ENCODE measurements around the gene HRK.

The HRK gene

DNA sequence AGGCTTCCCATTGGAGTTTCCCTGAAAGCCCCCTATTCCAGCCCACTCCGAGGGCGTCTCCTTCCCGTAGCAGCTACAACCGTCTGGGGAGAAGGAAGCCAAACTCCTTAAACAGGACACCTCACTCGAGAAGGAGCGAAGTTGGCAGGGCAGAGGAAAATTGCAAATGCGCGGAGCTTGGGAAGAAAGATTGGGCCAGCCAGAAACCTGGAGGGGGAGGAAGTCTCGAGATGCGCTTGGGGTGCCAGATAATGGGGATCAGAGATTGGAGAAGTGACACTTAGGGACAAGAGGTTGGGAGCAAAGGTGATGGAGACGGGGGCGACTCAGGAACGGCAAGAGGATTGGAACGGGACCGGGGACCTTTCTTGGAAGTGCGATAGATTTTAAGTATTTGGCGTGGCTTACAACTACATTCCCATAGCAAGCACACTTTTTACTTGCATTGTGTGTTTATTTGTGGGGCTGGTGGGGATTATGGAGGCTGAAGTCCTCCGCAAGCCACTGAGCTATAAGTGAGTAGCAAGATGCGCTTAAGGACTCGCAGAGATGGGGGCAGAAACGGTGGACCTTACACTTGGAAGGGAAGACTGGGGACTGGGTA lies 926 bp downstream of the HRK start:
- Histone ChIP-seq H3K4me1 (ENCODE audit: control extremely low read depth in 1 of 4, control insufficient read depth in 4 of 4, insufficient read depth in 4 of 4, low read length in 3 of 4) (peaks cover 0 to 39% (median 32%) of the 10 kb centered on the region in 4 experiments), H3K4me3 (ENCODE audit: control insufficient read depth in 1 of 7, extremely low read depth in 1 of 7, insufficient read depth in 4 of 7, low read depth in 2 of 7, low read length in 6 of 7) (peak overlapping the region in 6 of 7 experiments; percentile 31 to 66 (median 42)), H3K27ac (ENCODE audit: insufficient read depth in 1 of 2, low read depth in 1 of 2, low read length in 2 of 2, poor library complexity in 1 of 2, severe bottlenecking in 2 of 2) (no peak overlapping the region), H3K9me3 (ENCODE audit: control extremely low read depth in 1 of 5, control insufficient read depth in 4 of 5, insufficient read depth in 2 of 5, low read depth in 1 of 5, low read length in 4 of 5) (peaks cover 0 to under 1% (median 0%) of the 10 kb centered on the region in 5 experiments), H3K27me3 (replicated peaks in 2 of 5; ENCODE audit: control insufficient read depth in 4 of 5, insufficient read depth in 5 of 5, low read length in 4 of 5) (peaks cover 6 to 96% (median 44%) of the 10 kb centered on the region in 5 experiments), H3K36me3 (ENCODE audit: control insufficient read depth in 4 of 4, insufficient read depth in 4 of 4, low read length in 3 of 4) (no peaks in the 10 kb centered on the region)
- 7% methylated on average over 12 of the region's 21 CpGs for WGBS (ENCODE audit: insufficient coverage)
- CTCF ChIA-PET: interaction anchor here (1.2 kb wide), 1 partner anchor 176 kb away, joined by 3 read pairs; no protein-coding TSS in a partner anchor
- POLR2A ChIA-PET: no interaction called here
- peak in 1 of 3 donors; percentile 32 for DNase-seq

GRCh38 chr12:116879509-116880212 lies 1.6 kb downstream of the HRK start:
- Histone ChIP-seq H3K27me3 (replicated peaks in 2 of 5; ENCODE audit: control insufficient read depth in 4 of 5, insufficient read depth in 5 of 5, low read length in 4 of 5) (peaks cover 12 to 98% (median 46%) of the 10 kb centered on the region in 5 experiments), H3K4me3 (ENCODE audit: control insufficient read depth in 1 of 7, extremely low read depth in 1 of 7, insufficient read depth in 4 of 7, low read depth in 2 of 7, low read length in 6 of 7) (peak overlapping the region in 4 of 7 experiments; percentile 23 to 64 (median 48)), H3K9me3 (ENCODE audit: control extremely low read depth in 1 of 5, control insufficient read depth in 4 of 5, insufficient read depth in 2 of 5, low read depth in 1 of 5, low read length in 4 of 5) (peaks cover under 1 to 6% (median 2%) of the 10 kb centered on the region in 5 experiments), H3K27ac (ENCODE audit: insufficient read depth in 1 of 2, low read depth in 1 of 2, low read length in 2 of 2, poor library complexity in 1 of 2, severe bottlenecking in 2 of 2) (no peak overlapping the region), H3K4me1 (ENCODE audit: control extremely low read depth in 1 of 4, control insufficient read depth in 4 of 4, insufficient read depth in 4 of 4, low read length in 3 of 4) (peaks cover 0 to 39% (median 32%) of the 10 kb centered on the region in 4 experiments), H3K36me3 (ENCODE audit: control insufficient read depth in 4 of 4, insufficient read depth in 4 of 4, low read length in 3 of 4) (no peaks in the 10 kb centered on the region)
- ChIA-PET CTCF (interaction anchor here (0.6 to 1.2 kb wide), 2 partner anchors 18 to 176 kb away, joined by 3 read pairs; no protein-coding TSS in a partner anchor), POLR2A (no interaction called here)
- 4% methylated on average over 37 of the region's 52 CpGs for WGBS (ENCODE audit: insufficient coverage)
- DNase-seq: peak in 2 of 3 donors; percentile 25 to 40

DNA sequence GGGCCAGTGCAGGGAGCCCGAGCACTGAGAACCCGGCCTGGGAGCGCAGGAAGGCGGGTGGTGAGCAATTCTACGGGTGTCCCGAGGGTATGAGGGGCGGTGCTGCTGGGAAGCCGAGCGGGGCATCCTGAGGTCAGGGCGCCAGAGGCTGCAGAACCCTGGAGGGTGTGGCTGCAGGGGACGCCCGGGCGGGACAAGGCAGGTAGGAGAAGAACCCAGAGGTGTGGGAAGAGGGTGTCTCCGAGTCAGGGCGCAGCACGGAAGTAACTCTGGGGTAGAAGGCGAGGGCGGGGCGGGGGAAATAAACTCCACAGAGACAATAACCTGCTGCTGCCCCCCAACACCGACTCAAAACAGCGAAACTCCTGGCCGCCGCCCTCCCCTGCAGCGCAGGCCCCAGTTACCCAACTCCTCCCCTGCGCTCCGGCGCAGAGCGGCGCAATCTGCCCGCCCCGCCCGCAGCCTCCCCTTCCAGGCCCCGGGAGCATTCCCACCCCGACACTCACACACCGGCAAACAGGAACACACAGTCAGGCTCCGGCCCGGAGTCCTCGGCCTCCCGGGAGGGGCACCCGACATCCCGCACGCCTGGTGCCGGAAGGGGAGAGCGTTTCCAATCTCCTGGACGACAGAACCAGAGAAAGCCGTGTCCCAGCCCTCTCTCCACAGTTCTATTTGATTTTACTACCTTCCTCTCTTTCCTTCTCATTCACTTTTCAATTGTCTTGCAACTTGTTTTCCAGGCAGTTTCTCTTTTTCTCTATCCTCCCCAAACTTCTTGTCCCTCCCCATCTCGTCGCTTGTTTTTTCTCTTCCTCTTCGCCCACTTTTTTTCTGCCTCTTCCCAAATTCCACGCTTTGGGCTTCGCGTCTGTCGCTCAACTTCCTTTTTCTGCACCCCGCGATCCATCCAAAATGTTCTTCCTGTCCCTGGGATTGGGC lies 2.4 kb downstream of the HRK start:
- DNase-seq: no peak
- H3K27me3 ChIP-seq (replicated peaks in 2 of 5; ENCODE audit: control insufficient read depth in 4 of 5, insufficient read depth in 5 of 5, low read length in 4 of 5): peaks cover 12 to 100% (median 46%) of the 10 kb centered on the region in 5 experiments
- POLR2A ChIA-PET: no interaction called here
- no peak overlapping the region for H3K27ac ChIP-seq (ENCODE audit: insufficient read depth in 1 of 2, low read depth in 1 of 2, low read length in 2 of 2, poor library complexity in 1 of 2, severe bottlenecking in 2 of 2)
- peak overlapping the region in 4 of 7 experiments; percentile 23 to 64 (median 48) for H3K4me3 ChIP-seq (ENCODE audit: control insufficient read depth in 1 of 7, extremely low read depth in 1 of 7, insufficient read depth in 4 of 7, low read depth in 2 of 7, low read length in 6 of 7)
- WGBS (ENCODE audit: insufficient coverage): under 1% methylated on average over 54 of the region's 55 CpGs
- no peaks in the 10 kb centered on the region for H3K36me3 ChIP-seq (ENCODE audit: control insufficient read depth in 4 of 4, insufficient read depth in 4 of 4, low read length in 3 of 4)
- peaks cover 4 to 13% (median 4%) of the 10 kb centered on the region in 5 experiments for H3K9me3 ChIP-seq (ENCODE audit: control extremely low read depth in 1 of 5, control insufficient read depth in 4 of 5, insufficient read depth in 2 of 5, low read depth in 1 of 5, low read length in 4 of 5)
- peaks cover 0 to 39% (median 32%) of the 10 kb centered on the region in 4 experiments for H3K4me1 ChIP-seq (ENCODE audit: control extremely low read depth in 1 of 4, control insufficient read depth in 4 of 4, insufficient read depth in 4 of 4, low read length in 3 of 4)
- CTCF ChIA-PET: interaction anchor here (0.6 to 1.2 kb wide), 2 partner anchors 19 to 175 kb away, joined by 3 read pairs; no protein-coding TSS in a partner anchor

DNA sequence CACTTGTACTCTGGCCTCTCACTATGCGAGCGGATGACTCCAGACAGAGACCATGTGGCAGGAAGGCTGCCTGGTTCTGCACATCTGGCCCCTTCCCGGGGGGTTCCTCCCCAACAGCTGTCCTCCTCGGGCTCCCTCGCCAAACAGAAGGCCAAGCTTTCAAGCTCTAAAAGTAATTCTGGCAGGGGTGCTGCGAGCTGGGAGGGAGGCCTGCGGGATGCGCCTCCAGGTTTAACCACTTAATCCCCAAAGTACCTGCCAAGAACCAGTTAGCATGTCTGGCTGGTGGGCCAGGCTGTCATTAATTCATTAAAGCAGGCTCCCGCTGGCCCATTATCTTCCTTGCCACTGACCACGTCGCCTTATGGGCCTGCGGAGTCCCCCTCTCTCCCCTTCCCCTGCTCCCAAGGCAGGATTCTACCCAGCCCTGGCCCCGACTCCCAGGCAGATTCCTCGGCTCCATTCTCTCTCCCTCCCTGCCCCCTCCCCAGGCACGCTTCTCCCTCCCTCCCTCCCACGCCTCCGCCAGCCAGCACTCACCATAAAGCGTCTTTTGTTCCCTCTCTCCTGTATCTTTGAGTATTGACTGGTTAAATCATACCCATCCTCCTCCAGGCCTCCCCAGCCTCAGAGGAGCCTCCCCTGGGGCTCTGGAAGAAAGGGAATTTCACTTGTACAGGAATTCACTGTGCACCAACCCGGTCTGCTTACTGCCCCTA lies 4.9 kb downstream of the HRK start:
- 14% methylated on average over 17 of the region's 19 CpGs for WGBS (ENCODE audit: insufficient coverage)
- no peak for DNase-seq
- peaks cover 0 to 29% (median 24%) of the 10 kb centered on the region in 4 experiments for H3K4me1 ChIP-seq (ENCODE audit: control extremely low read depth in 1 of 4, control insufficient read depth in 4 of 4, insufficient read depth in 4 of 4, low read length in 3 of 4)
- no peak overlapping the region for H3K27ac ChIP-seq (ENCODE audit: insufficient read depth in 1 of 2, low read depth in 1 of 2, low read length in 2 of 2, poor library complexity in 1 of 2, severe bottlenecking in 2 of 2)
- H3K27me3 ChIP-seq (replicated peaks in 2 of 5; ENCODE audit: control insufficient read depth in 4 of 5, insufficient read depth in 5 of 5, low read length in 4 of 5): peaks cover 10 to 85% (median 26%) of the 10 kb centered on the region in 5 experiments
- ChIA-PET CTCF (interaction anchor here (0.8 kb wide), 1 partner anchor 10 kb away, joined by 3 read pairs; no protein-coding TSS in a partner anchor), POLR2A (no interaction called here)
- no peaks in the 10 kb centered on the region for H3K36me3 ChIP-seq (ENCODE audit: control insufficient read depth in 4 of 4, insufficient read depth in 4 of 4, low read length in 3 of 4)
- no peak overlapping the region for H3K4me3 ChIP-seq (ENCODE audit: control insufficient read depth in 1 of 7, extremely low read depth in 1 of 7, insufficient read depth in 4 of 7, low read depth in 2 of 7, low read length in 6 of 7)
- H3K9me3 ChIP-seq (ENCODE audit: control extremely low read depth in 1 of 5, control insufficient read depth in 4 of 5, insufficient read depth in 2 of 5, low read depth in 1 of 5, low read length in 4 of 5): peaks cover 4 to 13% (median 4%) of the 10 kb centered on the region in 5 experiments

DNA sequence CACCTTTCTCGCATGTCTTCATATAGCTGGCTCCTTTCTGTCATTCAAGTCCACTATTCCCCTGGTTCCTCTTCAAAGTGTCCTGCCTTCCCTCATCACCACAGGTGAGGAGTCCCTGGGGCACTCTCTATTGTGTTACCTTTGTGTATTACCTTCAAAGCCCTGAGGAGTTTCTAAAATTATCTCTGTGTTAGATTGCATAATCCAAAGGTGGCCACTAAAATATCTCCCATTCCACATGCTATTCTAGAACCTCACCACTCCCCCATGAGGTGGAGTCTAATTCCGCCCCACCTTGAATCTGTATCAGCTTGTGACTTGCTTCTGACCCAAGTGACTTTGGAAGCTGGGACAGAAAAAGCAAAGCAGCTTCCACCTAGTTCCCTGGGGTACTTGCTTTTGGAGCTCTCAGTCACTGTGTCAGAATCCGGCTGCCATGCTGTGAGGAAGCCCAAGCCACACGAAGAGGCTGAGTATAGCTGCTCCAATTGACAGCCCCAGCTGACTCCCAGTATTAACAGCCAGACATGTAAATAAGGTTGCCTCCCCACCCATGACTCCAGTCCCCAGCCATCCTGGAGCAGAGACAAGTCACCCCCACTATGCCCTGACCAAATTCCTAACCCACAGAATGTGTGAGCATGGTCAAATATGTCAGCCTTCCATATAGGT lies 6.8 kb downstream of the HRK start:
- peaks cover 0 to 14% (median 11%) of the 10 kb centered on the region in 4 experiments for H3K4me1 ChIP-seq (ENCODE audit: control extremely low read depth in 1 of 4, control insufficient read depth in 4 of 4, insufficient read depth in 4 of 4, low read length in 3 of 4)
- peaks cover 10 to 67% (median 20%) of the 10 kb centered on the region in 5 experiments for H3K27me3 ChIP-seq (replicated peaks in 2 of 5; ENCODE audit: control insufficient read depth in 4 of 5, insufficient read depth in 5 of 5, low read length in 4 of 5)
- H3K4me3 ChIP-seq (ENCODE audit: control insufficient read depth in 1 of 7, extremely low read depth in 1 of 7, insufficient read depth in 4 of 7, low read depth in 2 of 7, low read length in 6 of 7): no peak overlapping the region
- ChIA-PET CTCF (interaction anchor here (1.5 kb wide), 1 partner anchor 8 kb away, joined by 3 read pairs; no protein-coding TSS in a partner anchor), POLR2A (no interaction called here)
- 91% methylated on average over 4 of the region's 4 CpGs for WGBS (ENCODE audit: insufficient coverage)
- DNase-seq: no peak
- H3K27ac ChIP-seq (ENCODE audit: insufficient read depth in 1 of 2, low read depth in 1 of 2, low read length in 2 of 2, poor library complexity in 1 of 2, severe bottlenecking in 2 of 2): no peak overlapping the region
- H3K36me3 ChIP-seq (ENCODE audit: control insufficient read depth in 4 of 4, insufficient read depth in 4 of 4, low read length in 3 of 4): no peaks in the 10 kb centered on the region
- H3K9me3 ChIP-seq (ENCODE audit: control extremely low read depth in 1 of 5, control insufficient read depth in 4 of 5, insufficient read depth in 2 of 5, low read depth in 1 of 5, low read length in 4 of 5): peaks cover 4 to 13% (median 4%) of the 10 kb centered on the region in 5 experiments

GRCh38 chr12:116870306-116870705 lies 10.9 kb downstream of the HRK start:
- WGBS (ENCODE audit: insufficient coverage): 67% methylated on average over 4 of the region's 4 CpGs
- ChIA-PET CTCF (interaction anchor here (1.1 to 1.2 kb wide), 2 partner anchors 9 to 162 kb away, joined by 3 to 4 read pairs; no protein-coding TSS in a partner anchor), POLR2A (no interaction called here)
- H3K4me1 ChIP-seq (ENCODE audit: control extremely low read depth in 1 of 4, control insufficient read depth in 4 of 4, insufficient read depth in 4 of 4, low read length in 3 of 4): no peaks in the 10 kb centered on the region
- peaks cover 4 to 13% (median 4%) of the 10 kb centered on the region in 5 experiments for H3K9me3 ChIP-seq (ENCODE audit: control extremely low read depth in 1 of 5, control insufficient read depth in 4 of 5, insufficient read depth in 2 of 5, low read depth in 1 of 5, low read length in 4 of 5)
- no peaks in the 10 kb centered on the region for H3K36me3 ChIP-seq (ENCODE audit: control insufficient read depth in 4 of 4, insufficient read depth in 4 of 4, low read length in 3 of 4)
- DNase-seq: no peak
- no peak overlapping the region for H3K4me3 ChIP-seq (ENCODE audit: control insufficient read depth in 1 of 7, extremely low read depth in 1 of 7, insufficient read depth in 4 of 7, low read depth in 2 of 7, low read length in 6 of 7)
- H3K27me3 ChIP-seq (replicated peaks in 2 of 5; ENCODE audit: control insufficient read depth in 4 of 5, insufficient read depth in 5 of 5, low read length in 4 of 5): peaks cover 4 to 25% (median 6%) of the 10 kb centered on the region in 5 experiments
- H3K27ac ChIP-seq (ENCODE audit: insufficient read depth in 1 of 2, low read depth in 1 of 2, low read length in 2 of 2, poor library complexity in 1 of 2, severe bottlenecking in 2 of 2): no peak overlapping the region

All from common myeloid progenitor, CD34-positive (primary cell).